Stimulated activated CD4-positive, alpha-beta T cell treated with anti-CD3 and anti-CD28 coated beads, Interleukin-12 subunit alpha, Interleukin-12 subunit beta, amount 100 ng/mL, for 48 hours (primary cell): ENCODE data around the gene DDOST.
"Not testable (repeated sequence)": the region's sequence is repeated elsewhere in the genome, so short reads cannot be mapped to it uniquely, and the experiment has no call there.

Experiments used
- DNase-seq, 3 donors: peaks; one replicate each; pipeline ENCODE4 v3.0.0-alpha.2; 2020; ENCODE audit warnings: low read depth in 2 of 3, low spot score in 1 of 3

The DDOST gene

DNA sequence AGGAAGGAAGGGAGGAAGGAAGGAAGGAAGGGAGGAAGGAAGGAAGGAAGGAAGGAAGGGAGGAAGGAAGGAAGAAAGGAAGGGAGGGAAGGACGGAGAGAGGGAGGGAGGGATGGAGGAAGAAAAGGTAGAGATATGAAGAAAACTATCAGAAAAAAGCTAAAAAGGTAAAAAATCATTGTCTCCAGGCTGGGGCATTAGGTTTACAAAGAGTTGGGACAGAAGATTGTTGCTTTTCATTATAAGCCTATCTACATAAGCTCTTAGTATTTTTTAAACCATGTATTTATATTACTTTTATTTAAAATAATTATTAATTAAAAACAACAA, 35.1 kb downstream of the DDOST start:
- DNase-seq = no peak

DNA sequence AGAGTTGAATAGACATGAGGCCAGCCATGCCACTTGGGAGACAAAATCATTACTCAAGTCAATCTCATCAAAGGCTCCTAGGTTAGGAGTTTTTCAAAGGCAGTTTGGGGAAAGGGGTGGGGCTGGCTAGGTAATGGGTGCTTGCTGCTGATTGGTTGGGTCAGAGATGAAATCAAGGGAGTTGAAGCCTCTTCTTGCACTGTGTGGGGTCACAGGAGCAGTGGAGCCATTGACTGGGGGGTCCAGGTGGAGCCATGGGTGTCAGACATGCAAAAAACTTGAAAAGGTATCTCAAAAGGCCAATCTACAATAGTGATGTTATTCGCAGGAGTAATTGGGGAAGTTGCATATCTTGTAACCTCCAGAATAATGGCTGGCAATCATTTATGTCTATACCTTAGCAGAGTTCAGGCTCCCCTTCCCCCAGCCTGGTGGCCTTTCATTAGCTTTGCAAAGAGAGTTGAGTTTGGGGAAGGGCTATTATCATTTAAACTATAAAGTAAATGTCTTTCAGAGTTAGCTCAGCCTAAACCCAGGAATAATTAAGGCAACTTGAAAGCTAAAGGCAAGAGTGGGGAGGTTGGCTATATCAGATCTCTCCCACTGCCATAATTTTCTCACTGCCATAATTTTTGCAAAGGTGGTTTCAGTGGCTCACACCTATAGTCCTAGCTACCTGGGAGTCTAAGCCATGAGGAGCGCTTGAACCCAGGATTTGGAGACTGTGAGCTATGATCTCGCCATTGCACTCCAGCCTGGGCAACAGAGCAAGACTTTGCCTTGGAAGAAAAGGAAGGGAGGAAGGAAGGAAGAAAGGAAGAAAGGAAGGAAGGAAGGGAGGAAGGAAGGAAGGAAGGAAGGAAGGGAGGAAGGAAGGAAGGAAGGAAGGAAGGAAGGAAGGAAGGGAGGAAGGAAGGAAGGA, 35.7 kb downstream of the DDOST start:
- DNase-seq = no peak

DNA sequence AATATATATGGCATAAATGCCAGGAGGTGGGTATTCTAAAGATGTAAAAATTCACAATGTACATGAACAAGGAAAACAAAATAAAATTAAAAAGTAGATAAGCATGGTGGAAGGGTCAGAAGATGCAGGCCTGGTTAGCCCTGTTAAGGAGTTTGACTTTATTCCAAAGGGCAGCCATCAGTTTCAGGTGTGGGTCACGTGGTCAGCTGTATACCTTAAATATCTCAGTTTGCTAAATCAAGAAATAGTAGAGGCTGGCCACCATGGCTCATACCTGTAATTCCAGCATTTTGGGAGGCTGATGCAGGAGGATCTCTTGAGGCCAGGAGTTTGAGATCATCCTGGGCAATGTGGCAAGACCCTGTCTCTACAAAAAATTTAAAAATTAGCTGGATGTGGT, 36.5 kb downstream of the DDOST start:
- no peak for DNase-seq

DNA sequence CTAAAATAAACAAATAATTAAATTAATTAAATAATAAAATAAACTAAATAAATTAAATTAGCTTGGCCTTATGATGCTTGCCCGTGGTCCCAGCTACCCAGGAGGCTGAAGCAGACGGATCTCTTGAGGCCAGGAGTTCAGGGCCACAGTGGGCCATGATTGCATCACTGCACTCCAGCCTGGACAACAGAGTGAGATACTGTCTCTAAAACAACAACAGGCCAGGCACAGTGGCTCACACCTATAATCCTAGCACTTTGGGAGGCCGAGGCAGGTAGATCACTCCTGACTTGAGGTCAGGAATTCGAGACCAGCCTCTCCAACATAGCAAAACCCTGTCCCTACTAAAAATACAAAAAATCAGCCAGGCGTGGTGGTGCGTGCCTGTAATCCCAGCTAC, 40.2 kb downstream of the DDOST start:
- no peak for DNase-seq

DNA sequence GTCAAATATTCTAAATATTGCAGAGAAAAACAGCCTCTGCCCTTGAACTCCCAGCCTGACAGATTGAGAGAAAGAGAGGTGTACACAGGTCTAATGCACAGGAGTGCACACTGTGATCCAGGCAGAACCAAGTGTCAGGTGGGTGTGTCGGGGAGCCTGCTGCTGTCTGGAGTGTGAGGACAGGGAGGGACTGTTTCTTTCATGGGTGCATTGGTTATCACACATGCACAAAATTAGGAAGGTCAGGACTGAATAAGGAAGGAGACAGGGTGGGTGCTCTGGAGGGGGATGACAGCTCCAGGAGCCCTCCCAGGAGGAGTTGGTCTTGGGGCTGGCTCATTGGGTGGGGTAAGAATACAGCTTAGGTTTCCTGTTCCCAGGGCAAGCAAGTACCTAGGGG, 41.2 kb downstream of the DDOST start:
- DNase-seq = no peak

DNA sequence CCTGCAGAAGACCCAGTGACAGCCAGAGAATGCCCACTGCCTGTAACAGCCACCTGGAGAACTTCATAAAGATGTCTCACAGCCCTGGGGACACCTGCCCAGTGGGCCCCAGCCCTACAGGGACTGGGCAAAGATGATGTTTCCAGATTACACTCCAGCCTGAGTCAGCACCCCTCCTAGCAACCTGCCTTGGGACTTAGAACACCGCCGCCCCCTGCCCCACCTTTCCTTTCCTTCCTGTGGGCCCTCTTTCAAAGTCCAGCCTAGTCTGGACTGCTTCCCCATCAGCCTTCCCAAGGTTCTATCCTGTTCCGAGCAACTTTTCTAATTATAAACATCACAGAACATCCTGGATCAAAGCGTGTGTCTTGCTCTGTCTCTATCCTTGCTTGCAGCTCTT, 42.6 kb downstream of the DDOST start:
- no peak for DNase-seq

DNA sequence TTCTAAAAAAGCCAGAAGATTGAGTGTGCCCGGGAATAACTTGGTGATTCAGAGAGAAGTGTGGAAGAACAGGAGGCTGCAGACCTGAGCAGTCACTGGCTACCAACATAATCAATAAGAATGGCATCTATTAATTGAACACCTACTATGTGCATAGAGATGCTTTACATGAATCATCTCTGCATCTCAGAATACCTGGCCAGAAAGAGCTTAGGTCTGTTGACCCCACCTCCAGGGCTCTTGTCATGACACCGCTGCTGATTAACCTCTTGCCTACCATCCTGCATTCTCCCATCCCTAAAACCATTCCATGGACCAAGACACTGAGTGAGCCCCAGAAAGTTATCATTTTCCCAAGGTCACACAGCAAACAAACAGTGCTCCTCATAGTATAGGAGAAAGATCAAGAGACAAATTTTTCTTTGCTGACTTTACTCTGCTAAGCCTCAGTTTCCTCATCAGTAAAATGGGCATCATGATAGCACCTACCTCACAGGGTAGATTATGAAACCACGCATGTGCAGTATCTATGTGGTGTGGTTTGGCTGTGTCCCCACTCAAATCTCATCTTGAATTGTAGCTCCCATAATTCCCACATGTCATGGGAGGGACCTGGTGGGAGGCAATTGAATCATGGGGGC, 44.2 kb downstream of the DDOST start:
- no peak for DNase-seq

DNA sequence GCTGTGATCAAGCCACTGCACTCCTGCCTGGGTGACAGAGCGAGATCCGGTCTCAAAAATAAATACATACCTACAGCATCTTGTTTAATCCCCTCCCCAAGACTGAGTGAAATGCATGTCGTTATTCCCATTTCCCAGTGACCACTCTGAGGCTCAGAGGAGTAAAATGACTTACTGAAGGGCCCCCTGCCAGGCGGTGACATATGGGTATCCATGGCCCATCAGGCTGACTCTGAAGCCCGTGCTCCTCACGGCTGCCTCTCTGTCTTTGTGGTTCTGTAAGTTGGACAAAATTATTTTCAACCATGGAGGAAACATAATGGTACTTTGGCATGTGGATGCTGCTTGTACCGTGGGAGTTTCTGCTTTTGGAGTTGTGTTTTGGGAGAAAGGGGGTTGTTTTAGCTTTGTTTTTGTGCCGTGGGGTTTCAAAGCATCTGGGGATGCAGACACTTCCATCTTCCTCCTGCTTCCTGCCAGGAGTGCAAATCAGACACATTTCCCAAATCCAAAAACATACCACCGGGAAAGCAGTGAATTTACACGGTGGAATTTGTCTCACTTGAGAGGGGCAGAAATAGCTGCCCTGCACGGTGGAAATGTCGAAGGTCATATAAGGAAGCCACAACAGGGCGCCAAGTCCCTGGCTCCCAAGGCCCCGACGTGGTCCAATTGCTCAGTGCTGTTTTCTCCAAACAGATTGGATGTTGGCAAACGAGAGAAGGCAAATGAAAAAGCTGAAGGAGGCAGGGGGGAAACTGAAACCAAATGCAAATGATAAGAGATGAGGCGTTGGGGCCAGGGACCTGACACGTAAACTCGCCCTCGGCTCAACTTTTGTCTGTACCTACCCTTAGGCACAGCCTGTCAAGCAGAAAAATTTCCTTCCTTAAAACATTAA, 45.0 kb downstream of the DDOST start:
- no peak for DNase-seq

DNA sequence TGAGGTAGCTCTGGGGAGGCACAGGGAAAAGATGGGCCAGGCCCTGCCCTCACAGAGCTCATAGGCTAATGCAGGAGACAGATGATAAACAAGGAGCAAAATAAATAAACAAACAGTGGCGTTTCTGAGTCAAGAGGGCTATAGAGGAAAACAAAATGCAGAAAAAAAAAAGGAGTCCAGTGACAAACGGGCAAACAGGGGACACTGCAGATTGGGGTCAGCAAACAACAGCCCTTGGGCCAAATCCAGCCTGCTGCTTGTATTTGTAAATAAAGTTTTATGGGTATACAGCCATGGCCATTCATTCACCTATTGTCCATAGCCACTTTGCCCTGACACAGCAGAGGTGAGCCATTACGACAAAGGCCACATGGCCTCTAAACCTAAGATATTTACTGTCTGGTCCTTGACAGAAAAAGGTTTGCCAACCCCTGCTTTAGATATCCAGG, 47.0 kb downstream of the DDOST start:
- no peak for DNase-seq

DNA sequence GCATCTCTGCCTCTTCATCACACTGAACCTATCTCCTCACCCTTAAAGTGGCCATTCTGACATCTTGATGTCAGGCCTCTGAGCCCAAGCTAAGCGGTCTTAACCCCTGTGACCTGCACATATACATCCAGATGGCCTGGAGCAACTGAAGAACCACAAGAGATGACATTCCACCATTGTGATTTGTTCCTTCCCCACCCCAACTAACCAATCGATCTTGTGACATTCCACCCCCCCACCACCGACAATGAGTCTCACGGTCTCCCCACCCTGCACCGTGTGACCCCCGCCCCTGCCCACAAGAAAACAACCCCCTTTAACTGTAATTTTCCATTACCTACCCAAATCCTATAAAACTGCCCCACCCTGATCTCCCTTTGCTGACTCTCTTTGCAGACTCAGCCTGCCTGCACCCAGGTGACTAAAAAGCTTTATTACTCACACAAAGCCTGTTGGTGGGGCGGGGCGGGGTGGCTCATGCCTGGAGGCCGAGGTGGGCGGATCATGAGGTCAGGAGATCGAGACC, 48.9 kb downstream of the DDOST start:
- no peak for DNase-seq

DNA sequence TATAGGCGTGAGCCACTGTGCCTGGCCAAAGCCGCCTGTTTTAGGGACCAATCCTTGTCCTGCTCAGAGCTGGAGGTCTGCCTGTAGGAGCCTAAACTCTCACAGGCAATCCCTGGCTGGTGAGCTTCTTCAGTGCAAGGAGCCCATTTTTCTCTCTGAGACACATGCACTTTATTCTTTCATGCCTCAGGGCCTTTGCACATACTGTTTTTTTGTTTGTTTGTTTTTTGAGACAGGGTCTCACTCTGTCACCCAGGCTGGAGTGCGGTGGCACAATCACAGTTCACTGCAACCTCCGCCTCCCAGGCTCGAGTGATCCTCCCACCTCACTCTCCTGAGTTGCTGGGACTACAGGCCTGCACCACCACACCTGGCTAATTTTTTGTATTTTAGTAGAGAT, 49.5 kb downstream of the DDOST start:
- no peak for DNase-seq

DNA sequence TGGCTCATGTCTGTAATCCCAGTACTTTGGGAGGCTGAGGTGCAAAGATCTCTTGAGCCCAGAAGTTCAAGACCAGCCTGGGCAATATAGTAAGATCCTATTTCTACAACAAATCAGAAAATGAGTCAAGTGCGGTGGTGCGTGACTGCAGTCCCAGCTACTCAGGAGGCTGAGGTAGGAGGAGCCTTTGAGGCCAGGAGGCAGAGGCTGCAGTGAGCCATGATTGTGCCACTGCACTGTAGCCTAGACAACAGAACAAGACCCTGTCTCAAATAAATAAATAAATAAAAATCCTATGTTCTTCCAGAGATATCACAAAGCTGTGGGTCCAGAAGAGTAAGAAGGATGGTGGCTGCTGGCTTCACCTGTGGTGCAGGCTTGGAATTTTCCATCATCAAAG, 50.2 kb downstream of the DDOST start:
- no peak for DNase-seq

DNA sequence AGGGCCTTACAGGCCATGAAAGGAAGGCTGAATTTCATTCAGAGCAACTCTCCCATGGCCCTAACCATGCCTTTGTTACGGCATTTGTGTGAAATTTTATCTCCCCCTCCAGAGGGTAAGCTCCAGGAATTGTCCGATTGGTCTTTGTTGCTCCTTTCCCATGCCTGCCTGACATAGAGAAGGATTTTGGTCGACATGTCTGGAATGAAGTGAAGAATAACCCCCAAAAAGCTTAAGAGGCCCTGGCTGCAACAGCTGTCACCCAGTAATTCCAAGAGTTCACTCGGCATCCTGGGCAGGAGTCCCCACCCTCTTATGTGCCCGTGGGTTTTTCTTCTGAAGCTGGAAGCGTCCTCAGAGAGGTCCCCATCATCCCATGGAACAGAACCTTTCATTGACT, 51.6 kb downstream of the DDOST start:
- DNase-seq = no peak

DNA sequence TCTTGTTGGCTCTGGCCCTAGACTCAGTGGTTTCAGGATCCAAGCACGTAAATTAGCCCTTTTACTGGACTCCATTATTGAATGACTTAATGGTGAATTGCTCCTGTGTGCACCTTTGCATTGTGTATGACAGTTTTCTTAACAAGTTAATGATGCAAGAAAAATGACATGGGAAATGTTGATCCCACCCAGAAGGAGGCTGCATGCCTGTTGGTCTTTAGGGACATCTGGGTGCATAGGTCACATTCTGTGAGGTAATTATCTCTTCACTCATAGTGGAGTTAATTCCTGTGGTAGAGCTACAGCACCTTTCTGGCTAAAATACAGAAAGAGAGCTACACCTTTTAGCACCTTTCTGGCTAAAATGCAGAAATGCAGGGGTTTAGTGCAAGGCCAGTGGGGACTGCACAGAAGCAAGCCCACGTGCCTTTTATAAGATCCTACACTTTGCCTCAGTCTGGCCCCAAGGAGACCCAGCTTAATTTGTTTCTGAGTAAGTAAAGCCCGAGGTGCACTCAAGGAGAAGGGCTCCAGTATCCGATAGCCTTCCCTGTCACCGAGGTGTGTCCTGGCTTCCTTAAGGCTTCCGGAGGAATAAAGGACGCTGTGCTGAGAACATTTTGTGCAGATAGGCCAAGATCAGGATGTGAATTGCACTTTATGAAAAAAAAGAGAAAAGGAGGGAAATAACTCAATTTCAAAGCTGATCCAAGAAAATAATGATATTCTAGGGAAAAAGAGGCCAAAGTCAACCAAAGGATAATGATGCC, 54.2 kb downstream of the DDOST start:
- DNase-seq = not testable (repeated sequence)

DNA sequence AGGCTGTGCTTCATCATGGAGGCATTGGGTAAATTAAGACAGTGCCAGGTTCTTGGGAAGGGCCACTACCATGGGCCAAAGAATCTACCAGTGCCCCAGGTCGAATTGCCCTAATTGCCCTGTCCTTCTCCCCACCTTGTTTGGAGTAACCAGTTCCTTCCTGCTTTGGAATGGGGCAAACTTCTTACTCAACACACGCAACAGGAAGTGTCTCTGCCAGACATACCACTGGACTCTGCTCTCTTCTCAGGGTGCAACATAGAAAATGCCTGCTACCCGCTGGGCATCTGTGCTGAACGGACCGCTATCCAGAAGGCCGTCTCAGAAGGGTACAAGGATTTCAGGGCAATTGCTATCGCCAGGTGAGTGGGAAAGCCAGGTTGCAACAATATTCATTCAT, 56.5 kb downstream of the DDOST start:
- DNase-seq = no peak

DNA sequence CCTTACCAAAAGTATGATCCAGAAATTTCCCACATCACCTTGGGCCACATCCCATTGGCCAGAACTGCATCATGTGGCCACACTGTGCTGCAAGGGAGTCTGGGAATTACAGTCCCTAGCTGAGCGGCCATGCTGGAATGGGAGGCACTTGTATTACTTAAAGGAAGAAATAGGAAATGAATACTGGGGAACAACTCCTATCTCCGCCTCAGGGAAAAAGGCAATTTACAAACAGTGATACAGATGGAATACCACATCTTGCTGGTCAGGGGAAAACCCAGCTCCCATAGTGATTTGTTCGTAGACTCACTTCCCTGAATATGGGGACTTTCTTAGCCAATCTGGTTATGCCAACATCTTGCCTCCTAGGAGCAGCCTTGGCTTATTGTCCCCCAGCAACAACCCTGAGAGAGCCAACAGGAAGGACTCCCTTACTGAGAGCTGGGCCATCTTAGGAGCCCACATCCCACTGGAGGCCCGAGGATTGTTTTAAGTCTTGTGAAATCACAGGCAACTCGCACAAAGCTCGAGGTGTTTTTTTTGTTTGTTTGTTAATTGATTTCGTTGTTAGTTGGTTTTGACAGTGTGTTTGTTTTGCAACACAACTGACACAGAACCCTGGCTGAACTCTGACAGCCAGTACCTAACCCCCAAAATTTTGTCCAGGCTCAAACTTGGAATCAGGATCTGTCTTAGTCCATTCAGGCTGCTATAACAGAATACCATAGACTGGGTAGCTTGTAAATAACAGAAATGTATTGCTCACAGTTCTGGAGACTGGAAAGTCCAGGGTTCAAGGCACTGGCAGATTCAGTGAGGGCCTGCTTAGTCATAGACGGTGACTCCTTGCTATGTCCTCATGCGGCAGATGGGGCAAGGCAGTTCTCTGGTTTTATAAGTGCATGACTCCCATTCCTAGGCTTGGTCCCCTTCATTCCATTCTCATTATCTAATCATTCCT, 57.4 kb downstream of the DDOST start:
- no peak for DNase-seq

DNA sequence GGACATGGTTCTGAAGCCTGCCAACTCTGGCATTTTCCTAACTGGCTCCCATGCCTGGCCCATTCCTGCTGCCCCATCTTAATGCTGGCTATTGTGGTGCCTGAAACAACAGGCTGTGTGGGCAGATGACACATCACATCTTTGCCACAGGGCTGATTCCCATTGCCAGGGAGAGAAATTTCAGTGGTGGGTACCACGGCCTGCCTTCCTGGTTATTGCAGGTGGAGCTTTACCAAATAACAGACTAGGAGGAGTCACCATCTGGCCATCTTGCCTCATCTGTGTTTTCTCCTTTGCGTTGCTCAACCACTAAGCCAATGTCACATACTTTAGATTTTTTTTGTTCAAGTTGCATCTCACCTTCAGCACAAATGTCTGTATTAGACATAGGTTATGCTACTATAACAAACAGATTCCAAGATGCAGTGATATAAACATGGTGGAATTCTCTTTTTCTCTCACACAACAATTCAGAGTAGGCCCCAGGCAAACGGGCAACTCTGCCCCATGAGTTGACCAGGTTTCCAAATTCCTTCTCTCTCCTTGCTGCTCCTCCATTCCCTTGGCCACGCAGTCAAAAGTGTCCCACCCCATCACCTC, 58.2 kb downstream of the DDOST start:
- no peak for DNase-seq
